Ishikawa (cell line): ENCODE measurements around the gene SSR2.

Experiments used
- CEBPB ChIP-seq: IDR thresholded peaks from 2 replicates; pipeline ENCODE4 v1.6.1; 2012
- CREB1 ChIP-seq: IDR thresholded peaks from 2 replicates; pipeline ENCODE4 v1.6.1; 2012; ENCODE audit warnings: low read depth
- EGR1 ChIP-seq: IDR thresholded peaks from 2 replicates; pipeline ENCODE4 v1.6.1; 2012
- EP300 ChIP-seq: IDR thresholded peaks from 2 replicates; pipeline ENCODE4 v1.6.1; 2012; ENCODE audit warnings: borderline replicate concordance
- FOXM1 ChIP-seq: IDR thresholded peaks from 2 replicates; pipeline ENCODE4 v1.6.1; 2012; ENCODE audit warnings: low read depth, borderline replicate concordance
- NFIC ChIP-seq: IDR thresholded peaks from 2 replicates; pipeline ENCODE4 v1.6.1; 2012
- RAD21 ChIP-seq: IDR thresholded peaks from 2 replicates; pipeline ENCODE4 v1.6.1; 2012; ENCODE audit warnings: low read depth
- TAF1 ChIP-seq: IDR thresholded peaks from 2 replicates; pipeline ENCODE4 v1.6.1; 2012; ENCODE audit warnings: low read depth, mild to moderate bottlenecking
- TCF12 ChIP-seq: IDR thresholded peaks from 2 replicates; pipeline ENCODE4 v1.6.1; 2012; ENCODE audit warnings: low read depth
- TEAD4 ChIP-seq: IDR thresholded peaks from 2 replicates; pipeline ENCODE4 v1.6.1; 2012
- YY1 ChIP-seq: IDR thresholded peaks from 2 replicates; pipeline ENCODE4 v1.6.1; 2012; ENCODE audit warnings: low read depth
- ZBTB7A ChIP-seq: IDR thresholded peaks from 2 replicates; pipeline ENCODE4 v1.6.1; 2012; ENCODE audit warnings: low read depth
- TF ChIP-seq, protein P1 (sequence below): IDR thresholded peaks from 2 replicates; pipeline ENCODE4 v1.6.1; 2012
- TF ChIP-seq, protein P2 (sequence below): IDR thresholded peaks from 2 replicates; pipeline ENCODE4 v1.6.1; 2012; ENCODE audit warnings: low read depth, mild to moderate bottlenecking
- TF ChIP-seq, protein P3 (sequence below): IDR thresholded peaks from 2 replicates; pipeline ENCODE4 v1.6.1; 2012

Gene SSR2

DNA sequence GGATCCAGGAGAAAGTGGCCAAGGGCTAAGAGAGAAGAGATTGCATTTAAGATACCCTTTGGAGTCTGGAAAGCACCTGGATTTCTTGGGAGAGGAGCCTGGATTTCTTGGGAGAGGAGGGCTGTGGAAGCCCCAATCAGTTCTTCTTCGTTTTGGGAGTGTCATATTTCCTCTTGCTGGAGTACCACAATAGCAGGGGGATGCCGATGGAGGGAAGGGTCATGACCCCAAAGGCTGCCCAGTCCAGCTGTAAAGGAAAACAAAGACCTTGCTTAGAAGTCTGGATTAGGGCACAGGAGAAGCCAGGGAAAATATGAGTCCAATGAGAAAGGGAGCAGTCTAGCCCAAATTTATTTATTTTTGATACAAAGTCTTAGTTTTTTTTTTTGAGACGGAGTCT, 11.3 kb downstream of the SSR2 start:
- TF ChIP-seq, protein P1, sequence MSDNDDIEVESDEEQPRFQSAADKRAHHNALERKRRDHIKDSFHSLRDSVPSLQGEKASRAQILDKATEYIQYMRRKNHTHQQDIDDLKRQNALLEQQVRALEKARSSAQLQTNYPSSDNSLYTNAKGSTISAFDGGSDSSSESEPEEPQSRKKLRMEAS = no peak
- TF ChIP-seq TAF1 (no peak), EP300 (no peak), NFIC (no peak), YY1 (no peak), TEAD4 (no peak), FOXM1 (no peak), CEBPB (no peak), RAD21 (no peak), CREB1 (no peak), ZBTB7A (no peak), EGR1 (no peak), TCF12 (no peak)
- TF ChIP-seq, protein P2, sequence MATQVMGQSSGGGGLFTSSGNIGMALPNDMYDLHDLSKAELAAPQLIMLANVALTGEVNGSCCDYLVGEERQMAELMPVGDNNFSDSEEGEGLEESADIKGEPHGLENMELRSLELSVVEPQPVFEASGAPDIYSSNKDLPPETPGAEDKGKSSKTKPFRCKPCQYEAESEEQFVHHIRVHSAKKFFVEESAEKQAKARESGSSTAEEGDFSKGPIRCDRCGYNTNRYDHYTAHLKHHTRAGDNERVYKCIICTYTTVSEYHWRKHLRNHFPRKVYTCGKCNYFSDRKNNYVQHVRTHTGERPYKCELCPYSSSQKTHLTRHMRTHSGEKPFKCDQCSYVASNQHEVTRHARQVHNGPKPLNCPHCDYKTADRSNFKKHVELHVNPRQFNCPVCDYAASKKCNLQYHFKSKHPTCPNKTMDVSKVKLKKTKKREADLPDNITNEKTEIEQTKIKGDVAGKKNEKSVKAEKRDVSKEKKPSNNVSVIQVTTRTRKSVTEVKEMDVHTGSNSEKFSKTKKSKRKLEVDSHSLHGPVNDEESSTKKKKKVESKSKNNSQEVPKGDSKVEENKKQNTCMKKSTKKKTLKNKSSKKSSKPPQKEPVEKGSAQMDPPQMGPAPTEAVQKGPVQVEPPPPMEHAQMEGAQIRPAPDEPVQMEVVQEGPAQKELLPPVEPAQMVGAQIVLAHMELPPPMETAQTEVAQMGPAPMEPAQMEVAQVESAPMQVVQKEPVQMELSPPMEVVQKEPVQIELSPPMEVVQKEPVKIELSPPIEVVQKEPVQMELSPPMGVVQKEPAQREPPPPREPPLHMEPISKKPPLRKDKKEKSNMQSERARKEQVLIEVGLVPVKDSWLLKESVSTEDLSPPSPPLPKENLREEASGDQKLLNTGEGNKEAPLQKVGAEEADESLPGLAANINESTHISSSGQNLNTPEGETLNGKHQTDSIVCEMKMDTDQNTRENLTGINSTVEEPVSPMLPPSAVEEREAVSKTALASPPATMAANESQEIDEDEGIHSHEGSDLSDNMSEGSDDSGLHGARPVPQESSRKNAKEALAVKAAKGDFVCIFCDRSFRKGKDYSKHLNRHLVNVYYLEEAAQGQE = no peak
- TF ChIP-seq, protein P3, sequence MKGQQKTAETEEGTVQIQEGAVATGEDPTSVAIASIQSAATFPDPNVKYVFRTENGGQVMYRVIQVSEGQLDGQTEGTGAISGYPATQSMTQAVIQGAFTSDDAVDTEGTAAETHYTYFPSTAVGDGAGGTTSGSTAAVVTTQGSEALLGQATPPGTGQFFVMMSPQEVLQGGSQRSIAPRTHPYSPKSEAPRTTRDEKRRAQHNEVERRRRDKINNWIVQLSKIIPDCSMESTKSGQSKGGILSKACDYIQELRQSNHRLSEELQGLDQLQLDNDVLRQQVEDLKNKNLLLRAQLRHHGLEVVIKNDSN = no peak

DNA sequence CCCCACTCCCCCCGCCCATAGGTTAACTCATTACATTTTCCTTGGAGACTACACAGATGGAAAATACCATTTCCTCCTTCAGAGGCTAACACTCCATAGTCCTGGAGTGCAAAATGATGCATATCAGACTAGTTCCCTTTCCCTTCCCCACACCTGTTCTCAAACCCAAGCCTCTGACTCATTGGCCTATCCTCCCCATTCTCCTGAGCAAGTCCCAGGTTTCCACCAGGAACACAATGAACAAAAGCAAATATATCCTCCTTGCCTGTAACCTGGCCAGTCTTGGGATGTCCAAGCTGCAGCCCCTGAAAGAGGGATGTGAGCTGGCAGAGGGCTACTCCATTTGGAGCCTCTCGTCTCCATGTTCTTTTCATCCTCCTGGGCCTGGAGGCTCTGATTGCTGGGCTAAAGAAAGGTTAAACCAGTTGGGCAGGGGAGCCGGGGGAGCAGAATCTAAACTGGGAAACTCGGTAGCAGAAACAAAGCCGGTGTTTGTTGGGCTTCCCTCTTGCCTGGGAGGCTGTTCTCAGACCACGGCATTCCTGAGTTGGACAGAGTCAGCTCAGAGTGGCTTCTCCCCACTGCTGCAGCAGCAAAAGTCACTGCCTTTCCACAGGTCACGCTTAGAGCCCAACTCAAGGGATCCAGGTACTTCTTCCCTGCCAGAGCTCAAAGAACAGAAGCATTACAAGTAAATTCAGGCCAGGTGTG, 13.9 kb downstream of the SSR2 start:
- no peak for TF ChIP-seq YY1
- TF ChIP-seq, protein P1 = no peak
- TF ChIP-seq FOXM1 = no peak
- TF ChIP-seq RAD21 = no peak
- no peak for TF ChIP-seq CREB1
- TF ChIP-seq TAF1 = no peak

DNA sequence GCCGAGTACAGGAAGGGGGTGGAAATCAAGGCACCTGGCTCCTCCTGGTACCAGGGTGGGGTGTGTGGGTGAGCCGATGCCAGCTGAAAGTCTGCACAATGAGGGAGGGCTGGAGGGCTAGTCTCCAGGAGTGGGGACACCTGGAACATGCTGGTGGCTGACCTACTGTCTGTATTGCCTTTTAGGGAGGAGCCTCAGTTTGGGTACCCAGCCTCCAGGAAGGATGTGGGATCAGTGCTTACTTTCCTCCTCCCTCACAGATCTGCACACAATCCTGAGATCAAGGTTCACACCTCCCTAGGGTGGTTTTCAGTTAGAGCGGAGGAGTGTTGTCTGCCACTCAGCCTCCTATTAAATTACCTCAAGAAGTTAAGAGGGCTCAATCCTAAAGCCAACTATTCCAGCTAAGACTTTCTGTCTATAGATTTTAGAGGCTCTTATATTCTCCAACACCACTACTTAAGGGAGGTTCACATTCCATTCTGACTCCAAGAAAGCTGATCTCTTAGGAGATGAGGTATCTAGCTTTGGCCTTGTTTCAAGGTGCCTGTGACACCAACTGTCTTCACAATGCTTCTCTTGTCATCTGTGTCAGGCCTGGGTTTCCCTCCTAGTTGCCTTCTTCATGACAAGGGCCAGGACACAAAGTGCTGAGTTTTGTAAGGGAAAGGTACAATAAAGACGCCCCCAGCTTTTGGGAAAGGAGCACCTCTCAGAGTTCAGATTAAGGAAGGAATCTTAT, 15.7 kb downstream of the SSR2 start:
- TF ChIP-seq EGR1 (no peak), CEBPB (no peak), FOXM1 (no peak), TCF12 (no peak), RAD21 (no peak), TEAD4 (no peak), EP300 (no peak), YY1 (no peak)
- TF ChIP-seq, protein P1 = no peak
- TF ChIP-seq, protein P3 = no peak

DNA sequence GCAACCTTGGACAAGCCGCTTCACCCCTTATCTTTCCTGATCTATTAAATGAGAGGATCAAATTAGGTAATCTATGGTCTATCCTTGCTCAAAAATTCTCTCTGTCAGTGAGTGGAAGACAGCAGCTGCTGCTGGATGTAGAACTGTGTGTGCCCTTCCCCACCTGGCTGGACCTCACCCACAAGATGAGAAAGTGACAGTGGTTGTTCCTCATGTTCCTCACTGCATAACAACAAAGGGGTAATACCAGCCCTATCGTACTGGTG, 16.9 kb downstream of the SSR2 start:
- TF ChIP-seq CREB1 (no peak), FOXM1 (no peak), ZBTB7A (no peak), NFIC (no peak), YY1 (no peak), RAD21 (no peak)
- TF ChIP-seq, protein P1 = no peak

DNA sequence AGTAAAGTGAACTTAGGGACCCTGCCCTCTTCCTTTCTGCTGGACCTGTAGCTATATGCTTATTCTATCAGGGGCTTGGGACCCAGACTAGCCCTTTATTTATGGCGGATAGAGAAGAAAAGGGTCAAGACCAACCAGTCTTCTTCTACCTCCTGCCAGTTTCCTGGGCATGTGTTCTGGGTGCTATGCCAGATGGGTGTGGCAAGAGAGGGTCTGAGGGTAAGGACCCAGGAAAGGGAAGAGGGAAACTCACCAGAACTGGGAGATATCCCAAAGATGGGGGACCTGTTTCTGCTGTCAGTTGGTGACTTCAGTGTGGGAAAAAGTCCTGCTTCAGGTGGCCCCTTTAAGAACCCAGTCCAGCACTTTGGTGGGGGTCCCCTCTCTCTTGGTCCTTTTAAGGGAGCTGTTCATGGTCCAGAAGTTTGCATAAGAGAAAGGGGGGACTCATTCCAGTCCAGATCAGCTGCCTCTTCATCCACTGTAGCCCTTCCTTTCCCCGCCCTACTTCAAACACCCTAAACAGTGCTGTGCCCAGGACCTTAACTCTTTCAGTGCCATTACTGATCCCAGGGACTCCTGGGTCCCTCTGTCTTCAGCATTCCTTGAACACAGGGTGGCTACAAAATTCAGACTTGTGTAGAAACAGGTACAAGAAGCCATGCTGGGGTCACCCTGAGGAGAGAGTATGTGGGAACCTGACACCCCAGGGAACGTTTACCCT, 18.4 kb downstream of the SSR2 start:
- TF ChIP-seq RAD21 (no peak), EP300 (no peak), EGR1 (no peak), TEAD4 (no peak), YY1 (no peak), NFIC (no peak), CREB1 (no peak)
- TF ChIP-seq, protein P3 = no peak

DNA sequence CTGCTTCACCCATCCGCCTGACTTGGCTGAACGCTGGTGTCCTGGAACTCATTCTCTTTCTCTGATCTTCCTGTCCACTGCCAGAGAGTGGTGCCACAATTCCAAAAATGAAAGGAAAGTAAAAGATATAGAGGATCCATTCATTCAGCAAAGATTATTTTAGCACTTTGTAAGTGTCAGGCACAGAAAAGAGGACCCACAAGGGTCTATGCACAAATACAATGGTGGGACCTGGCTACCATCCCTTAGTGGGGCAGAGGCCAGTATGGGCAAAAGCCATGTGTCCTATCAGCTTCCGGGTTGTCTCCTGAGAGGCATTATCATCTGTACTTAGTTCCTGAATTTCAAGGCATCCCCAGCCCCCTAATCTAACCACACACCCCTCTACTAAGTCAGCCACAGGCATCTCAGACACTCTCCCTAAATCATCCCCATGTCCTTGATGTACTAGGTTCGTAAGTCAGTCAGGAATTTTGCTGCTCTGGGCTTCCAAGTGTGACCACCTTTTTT, 19.0 kb downstream of the SSR2 start:
- TF ChIP-seq TAF1 (no peak), CREB1 (no peak), FOXM1 (no peak), RAD21 (peak; percentile 24; the same call in 1 of the 2 replicates)
